Right lung (tissue), 10 donors: Measurements from ENCODE around the gene UNC13C. TPM values are rescaled to one million over a fixed set of nuclear protein-coding genes. Genes with fewer than 3 reads are reported as not detected.
"Not testable (repeated sequence)": the region's sequence is repeated elsewhere in the genome, so short reads cannot be mapped to it uniquely, and the experiment has no call there.

Source experiments
- DNase-seq, 2 donors: peaks; one replicate each; pipeline ENCODE4 v3.0.0-alpha.2; 2013
- long read RNA-seq, 8 donors: transcript quantifications; one replicate each; lab custom pipeline, GENCODE V29; 2026
- polyA plus RNA-seq, 5 donors: library from polyadenylated mRNA; unstranded; fragments of 120-200 nt; gene quantifications; one replicate each; pipeline versions ENCODE4 v1.2.1 to v1.2.3, GENCODE V29; 2013; ENCODE audit warnings: inconsistent platforms in 1 of 5, low replicate concordance in 1 of 5; ENCODE audit not compliant: insufficient read length in 5 of 5, insufficient read depth in 1 of 5

Gene UNC13C
- 10 to 100 TPM in 4 of 5 donors, 1 to 10 TPM in 1; 10.0 to 19.8 (median 15.3) TPM for polyA plus RNA-seq
- long read RNA-seq, donor 1, partial matches to known transcripts, result 6 of 6 reads
- long read RNA-seq, donor 1, other reads (novel, unspliced or antisense), result 0 of 6 reads
- long read RNA-seq, donor 2, result 0 reads
- long read RNA-seq, donor 3, result 0 reads
- long read RNA-seq, donor 4, result 0 reads
- long read RNA-seq, donor 5, result 0 reads
- long read RNA-seq, donor 6, result 0 reads
- long read RNA-seq, donor 7, result 0 reads
- long read RNA-seq, donor 8, result 0 reads

GRCh38 chr15:53978253-53978906, at the start of gene UNC13C:
UNC13C (plus strand) TSS chr15:53978441; CDS start chr15:54012904, 34,463 bp downstream.
- DNase-seq, result peak in 1 of 2 donors; percentile 67

GRCh38 chr15:53936137-53936536, 42.1 kb upstream of the UNC13C start:
- no peak for DNase-seq

- DNase-seq, result not testable (repeated sequence)
Observed at GRCh38 chr15:53937632-53938031, 40.6 kb upstream of the UNC13C start.

GRCh38 chr15:53950572-53950971, 27.7 kb upstream of the UNC13C start:
- no peak for DNase-seq

- DNase-seq, result peak; percentile 10 to 13
Observed at GRCh38 chr15:53955396-53955795, 22.8 kb upstream of the UNC13C start.

- no peak for DNase-seq
Observed at GRCh38 chr15:53962646-53963561, 15.3 kb upstream of the UNC13C start.

GRCh38 chr15:53963801-53964200, 14.4 kb upstream of the UNC13C start:
- DNase-seq, result no peak

GRCh38 chr15:53974121-53974520, 4.1 kb upstream of the UNC13C start:
- no peak for DNase-seq

GRCh38 chr15:53974813-53975212, 3.4 kb upstream of the UNC13C start:
- no peak for DNase-seq

- no peak for DNase-seq
Observed at GRCh38 chr15:53976844-53977392, 1.3 kb upstream of the UNC13C start.

- no peak for DNase-seq
Observed at GRCh38 chr15:53979051-53979788, 979 bp downstream of the UNC13C start.

- DNase-seq, result no peak
Observed at GRCh38 chr15:53980021-53980420, 1.8 kb downstream of the UNC13C start.

- DNase-seq, result no peak
Observed at GRCh38 chr15:53982071-53982680, 3.9 kb downstream of the UNC13C start.

- no peak for DNase-seq
Observed at GRCh38 chr15:53982876-53983275, 4.6 kb downstream of the UNC13C start.

GRCh38 chr15:53984221-53984620, 6.0 kb downstream of the UNC13C start:
- no peak for DNase-seq

- DNase-seq, result no peak
Observed at GRCh38 chr15:53985562-53985961, 7.3 kb downstream of the UNC13C start.

GRCh38 chr15:53987480-53987879, 9.2 kb downstream of the UNC13C start:
- no peak for DNase-seq

- no peak for DNase-seq
Observed at GRCh38 chr15:54007256-54007655, 29.0 kb downstream of the UNC13C start.

- peak; percentile 41 to 54 for DNase-seq
Observed at GRCh38 chr15:54011656-54012055, 33.4 kb downstream of the UNC13C start.

GRCh38 chr15:54014067-54014655, 35.9 kb downstream of the UNC13C start:
- DNase-seq, result no peak
